CD4-positive, alpha-beta T cell treated with Interleukin-21 for 1 hour (primary cell): ENCODE measurements around the gene TESMIN.

Experiments used
- DNase-seq: peaks from one replicate; pipeline ENCODE4 v3.0.0-alpha.2; 2020

TESMIN gene, protein sequence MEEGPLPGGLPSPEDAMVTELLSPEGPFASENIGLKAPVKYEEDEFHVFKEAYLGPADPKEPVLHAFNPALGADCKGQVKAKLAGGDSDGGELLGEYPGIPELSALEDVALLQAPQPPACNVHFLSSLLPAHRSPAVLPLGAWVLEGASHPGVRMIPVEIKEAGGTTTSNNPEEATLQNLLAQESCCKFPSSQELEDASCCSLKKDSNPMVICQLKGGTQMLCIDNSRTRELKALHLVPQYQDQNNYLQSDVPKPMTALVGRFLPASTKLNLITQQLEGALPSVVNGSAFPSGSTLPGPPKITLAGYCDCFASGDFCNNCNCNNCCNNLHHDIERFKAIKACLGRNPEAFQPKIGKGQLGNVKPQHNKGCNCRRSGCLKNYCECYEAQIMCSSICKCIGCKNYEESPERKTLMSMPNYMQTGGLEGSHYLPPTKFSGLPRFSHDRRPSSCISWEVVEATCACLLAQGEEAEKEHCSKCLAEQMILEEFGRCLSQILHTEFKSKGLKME

DNA sequence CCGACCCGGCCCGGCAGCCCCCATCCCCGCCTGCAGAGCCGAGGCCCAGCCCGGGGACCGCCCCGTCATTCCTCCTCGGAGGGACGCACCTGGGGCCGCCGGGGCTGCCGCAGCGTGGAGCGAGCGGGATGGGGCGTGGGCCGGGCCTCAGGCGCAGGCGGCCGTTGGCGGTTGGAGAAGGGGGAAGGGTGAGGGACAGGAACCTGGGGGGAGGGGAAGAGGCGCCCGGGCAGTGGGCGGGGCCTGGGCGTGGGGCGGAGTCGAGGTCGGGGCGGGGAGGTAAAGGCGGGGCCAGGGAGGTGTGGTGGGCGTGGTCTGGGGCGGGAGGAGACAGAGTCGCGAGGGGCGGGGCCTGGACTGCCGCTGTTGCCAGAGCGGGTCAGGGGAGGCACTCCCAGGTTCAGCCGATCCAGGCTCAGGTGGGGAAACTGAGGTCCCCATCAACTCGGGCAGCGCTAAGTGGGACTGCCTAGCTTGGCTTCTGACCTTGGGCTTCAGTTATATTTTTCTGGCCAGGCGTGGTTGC, at the start of gene TESMIN:
Gene TESMIN, minus strand, starts transcription at position 190 of the 526 bp plus-strand sequence. CDS start 860 bp downstream, outside the sequence.
- DNase-seq, result peak; percentile 92

DNA sequence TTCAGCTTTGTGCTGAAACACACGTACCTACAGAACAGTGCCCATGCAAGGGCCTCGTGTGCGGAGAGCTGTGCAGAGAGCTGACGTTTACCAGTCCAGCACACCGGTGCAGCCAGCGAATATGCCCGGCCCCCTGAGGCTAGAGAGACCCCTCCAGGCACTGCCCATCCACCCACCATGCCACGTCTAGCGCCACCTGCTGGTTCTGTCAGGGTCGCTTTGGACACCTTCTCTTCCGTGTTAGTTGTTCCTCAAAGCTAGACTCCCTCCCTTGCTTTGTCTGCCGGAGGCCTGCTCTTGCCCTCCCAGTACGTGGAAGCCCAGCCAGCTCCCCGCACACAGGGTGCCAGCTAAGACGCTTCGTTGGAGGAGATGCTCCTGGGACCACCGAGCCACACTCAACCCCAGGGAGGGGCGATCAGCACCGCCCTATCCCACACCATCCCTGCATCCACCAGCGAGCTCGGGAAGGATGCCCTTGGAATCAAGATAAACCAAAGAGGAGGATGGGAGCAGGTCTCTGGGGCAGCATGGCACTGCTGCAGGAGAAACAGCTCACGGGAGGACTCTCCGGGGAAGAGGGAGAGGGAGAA, 47.0 kb upstream of the TESMIN start:
- DNase-seq, result peak; percentile 40

DNA sequence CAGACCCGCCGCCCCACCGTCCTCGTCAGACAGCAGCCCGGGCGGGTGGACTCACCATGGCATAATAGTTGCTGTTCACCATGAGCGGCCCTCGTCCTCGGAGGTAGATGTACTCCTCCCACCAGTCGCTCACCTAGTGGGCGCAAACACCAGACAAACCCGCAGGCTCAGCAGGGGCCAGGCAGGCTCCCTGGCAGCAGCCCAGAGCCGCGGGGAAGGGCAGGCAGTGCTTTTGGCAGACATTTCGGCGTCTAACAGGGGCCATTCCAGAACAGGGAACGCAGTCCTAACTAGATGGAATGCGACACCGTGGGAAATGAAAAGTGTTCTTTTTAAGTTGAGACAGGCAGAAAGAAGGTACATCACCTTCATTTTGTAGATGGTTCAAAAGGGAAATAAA, 45.5 kb upstream of the TESMIN start:
- DNase-seq, result no peak

DNA sequence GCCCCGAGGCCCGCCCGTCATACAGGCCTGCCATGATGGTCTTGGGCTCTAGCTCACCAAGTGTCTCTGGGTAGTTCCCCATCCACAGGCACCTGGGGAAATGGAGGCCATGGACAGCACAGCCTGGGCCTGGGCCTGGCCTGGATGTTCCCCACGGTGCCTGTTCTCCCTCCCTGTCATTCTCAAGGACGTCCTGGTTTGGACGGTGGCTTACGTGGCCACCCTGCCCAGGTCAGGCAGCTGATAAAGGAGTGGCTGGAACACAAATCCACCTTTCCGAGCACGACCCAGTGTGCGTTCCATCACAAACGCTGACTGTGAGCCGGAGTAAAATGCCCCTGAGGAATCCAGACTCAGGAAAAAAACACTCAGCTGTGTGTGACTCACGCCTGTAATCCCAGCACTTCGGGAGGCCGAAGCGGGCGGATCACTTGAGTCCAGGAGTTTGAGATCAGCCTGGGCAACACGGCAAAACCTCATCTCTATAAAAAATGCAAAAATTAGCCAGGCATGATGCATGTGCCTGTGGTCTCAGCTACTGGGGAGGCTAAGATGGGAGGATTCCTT, 41.2 kb upstream of the TESMIN start:
- no peak for DNase-seq

DNA sequence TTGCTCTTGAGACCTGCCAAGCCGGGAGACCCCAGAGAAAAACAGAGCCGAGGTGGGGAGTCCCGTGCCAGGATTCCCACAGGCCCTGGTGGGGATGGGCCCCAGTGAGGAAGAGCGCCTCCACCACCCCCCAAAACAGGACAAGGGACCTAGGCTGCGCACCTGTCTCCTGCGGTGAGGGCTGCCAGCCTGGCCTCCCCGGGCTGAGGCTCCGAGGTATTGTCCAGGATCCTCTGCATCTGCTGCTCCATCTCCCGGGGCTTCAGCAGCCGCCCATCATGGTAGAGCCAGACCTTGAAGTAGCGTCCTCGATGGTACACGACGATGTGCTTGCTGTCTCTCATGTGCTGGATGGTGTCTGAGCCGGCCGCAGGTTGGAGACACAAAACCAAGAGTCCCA, 33.3 kb upstream of the TESMIN start:
- DNase-seq, result no peak

DNA sequence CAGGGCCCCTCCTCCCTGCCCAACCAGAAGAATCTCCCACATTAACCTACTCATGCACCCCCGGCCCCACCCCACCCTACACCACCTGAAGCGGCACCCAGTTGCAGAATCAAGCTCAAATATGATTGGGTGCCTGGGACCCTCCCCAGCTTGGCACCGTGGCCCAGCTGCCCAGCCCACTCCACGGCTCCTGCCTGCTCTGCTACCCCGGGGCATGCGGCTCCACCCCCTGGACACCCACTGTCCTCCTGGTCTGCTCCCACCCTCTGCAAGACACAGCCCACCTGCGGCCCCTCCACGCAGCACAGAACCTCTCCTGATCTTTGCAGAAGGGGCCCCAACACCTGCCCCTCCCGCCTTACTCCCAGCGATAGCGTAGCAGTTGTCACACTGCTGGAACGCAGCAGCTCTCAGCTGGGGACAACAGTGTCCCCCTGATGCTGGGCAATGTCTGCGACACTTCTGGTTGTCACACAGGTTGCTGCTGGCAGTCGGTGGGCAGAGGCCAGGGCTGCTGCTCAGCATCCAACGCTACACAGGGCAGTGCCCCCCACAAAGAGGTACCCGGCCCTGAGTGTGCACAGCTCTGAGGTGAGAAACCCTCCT, 32.0 kb upstream of the TESMIN start:
- DNase-seq, result no peak

DNA sequence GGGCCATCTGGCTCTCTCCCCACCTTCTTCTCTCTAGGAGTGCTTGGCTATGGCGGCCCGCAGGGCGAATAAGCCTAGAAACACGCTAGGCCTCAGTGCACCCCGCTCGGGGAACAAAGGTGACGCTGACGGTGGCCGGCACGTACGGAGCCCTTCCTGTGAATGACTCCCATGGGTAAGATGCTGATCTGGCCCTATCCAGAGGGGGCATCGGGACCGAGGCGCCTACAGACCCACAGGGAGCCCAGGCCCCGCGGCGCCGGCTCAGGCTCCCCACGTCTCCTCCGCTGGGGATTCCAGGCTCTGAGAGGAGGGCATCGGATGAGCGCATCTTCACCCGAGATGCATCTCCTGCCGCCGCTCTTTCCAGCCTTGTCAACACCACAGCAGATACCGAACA, 31.4 kb upstream of the TESMIN start:
- no peak for DNase-seq

DNA sequence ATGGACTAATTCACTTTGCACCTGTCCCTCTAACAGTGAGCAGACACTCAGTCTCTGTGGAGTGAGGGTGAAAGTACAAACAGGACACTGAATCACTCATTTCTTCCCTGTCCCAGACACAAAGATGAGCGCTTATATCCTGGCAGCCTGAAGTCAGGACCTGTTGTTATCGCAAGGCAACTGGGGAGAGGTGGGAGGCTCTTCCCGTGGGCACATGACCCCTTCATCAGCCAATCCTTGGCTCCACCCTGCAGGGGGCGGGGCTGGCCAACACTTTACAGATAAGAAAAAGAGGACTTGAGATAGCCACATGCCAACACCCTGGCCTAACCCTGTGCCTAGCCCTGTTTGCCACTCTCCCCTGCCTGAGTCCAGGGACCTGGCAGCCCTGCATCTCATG, 29.5 kb upstream of the TESMIN start:
- no peak for DNase-seq

DNA sequence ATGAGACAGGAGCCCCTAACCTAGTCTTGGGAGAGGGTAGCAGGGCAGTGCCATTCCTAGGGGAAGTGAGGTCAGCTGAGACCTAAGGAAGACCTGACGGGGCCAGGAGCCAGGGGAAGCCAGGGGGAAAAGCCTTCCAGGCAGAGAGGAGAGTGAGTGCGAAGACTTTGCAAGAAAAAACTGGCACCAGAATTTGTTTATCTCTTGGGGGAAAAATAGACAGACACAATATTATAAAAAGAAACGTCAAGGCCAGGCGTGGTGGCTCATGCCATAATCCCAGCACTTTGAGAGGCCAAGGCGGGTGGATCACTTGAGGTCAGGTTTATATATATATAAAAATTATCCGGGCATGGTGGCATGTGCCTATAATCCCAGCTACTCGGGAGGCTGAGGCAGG, 26.9 kb upstream of the TESMIN start:
- DNase-seq, result no peak

DNA sequence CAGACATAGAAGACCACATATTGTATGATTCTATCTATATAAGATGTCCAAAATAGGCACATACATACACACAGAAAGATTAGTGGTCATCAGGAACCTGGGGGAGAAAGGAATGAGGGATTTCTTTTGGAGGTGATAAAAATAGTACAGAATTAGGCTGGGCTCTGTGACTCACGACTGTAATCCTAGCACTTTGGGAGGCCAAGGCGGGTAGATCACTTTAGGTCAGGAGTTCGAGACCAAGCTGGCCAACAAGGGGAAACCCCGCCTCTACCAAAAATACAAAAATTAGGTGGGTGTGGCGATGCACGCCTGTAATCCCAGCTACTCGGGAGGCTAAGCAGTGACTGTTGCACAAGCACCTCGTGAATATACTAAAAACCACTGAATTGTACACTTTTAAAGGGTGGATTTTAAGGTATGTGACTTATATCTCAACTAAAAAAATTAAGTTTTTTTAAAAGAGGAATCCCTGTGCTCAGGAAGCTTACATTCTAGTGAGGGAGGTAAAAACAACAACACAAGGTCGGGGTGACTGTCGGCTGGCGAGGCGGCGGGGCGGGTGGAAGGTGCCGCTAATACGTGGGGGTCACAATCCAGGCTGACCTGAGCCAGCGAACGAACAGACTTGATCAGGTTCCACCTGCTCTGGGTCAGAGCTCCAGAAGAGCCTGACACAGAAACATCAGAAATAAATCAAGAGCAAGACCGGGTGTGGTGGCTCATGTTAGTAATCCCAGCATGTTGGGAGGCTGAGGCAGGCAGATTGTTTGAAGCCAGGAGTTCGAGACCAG, 25.3 kb upstream of the TESMIN start:
- DNase-seq, result no peak

DNA sequence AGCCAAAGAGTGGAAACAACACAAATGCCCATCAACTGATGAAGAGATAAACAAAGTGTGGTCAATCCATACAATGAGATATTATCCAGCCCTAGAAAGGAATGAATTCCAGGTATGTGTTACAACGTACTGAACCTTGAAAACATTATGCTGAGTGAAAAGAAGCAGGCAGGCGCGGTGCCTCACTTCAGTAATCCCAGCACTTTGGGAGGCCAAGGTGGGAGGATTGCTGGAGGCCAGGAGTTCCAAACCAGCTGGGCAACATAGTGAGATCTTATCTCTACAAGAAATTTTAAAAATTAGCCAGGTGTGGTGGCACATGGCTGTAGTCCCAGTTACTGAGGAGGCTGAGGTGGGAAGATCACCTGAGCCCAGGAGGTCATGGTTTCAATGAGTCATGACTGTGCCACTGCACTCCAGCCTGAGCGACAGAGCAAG, 24.6 kb upstream of the TESMIN start:
- no peak for DNase-seq

DNA sequence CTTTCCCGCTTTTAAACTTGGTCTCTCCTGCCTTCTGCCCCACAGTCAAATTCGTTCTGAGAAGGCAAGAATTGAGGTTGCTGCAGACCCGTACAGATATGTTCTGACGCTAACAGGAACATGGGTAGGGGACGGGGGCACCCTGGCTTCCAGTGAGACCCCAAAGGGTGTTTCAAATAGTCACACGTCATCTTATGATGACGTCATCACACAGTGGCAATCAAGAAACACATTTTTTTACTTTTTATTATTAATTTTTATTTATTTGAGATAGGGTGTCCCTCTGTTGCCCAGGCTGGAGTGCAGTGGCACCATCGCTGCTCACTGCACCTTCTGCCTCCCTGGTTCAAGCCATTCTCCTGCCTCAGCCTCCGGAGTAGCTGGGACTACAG, 22.9 kb upstream of the TESMIN start:
- no peak for DNase-seq

DNA sequence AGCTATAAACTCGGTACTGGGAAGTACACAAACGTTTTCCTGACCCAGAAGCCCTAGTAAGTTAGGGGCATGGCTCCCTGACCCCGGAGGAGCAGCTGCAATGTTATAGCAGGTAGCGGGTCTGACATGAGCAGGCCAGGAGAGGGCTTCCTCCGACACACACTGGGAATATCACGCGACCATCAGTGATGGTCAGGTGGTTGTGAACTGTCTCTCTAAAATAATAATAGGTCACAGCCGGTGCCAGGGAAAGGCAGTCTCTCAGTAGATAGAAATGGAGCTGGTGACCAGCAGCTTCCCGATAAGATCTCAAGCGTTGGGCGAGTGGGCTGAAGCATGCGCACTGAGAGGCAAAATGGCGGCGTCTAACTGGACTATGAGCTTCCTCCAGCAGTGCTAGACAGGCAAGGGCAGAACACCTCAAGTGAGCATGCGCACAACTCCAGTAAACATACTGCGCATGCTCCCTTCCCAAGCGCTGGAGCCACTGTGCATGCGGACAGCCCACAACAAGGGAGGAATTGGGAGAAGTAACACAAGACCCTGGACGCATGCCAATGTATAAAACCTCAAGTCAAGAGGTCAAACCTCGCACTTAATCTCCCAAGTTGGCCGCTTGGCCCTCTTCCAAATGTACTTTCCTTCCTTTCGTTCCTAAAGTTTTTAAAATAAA, 22.3 kb upstream of the TESMIN start:
- no peak for DNase-seq

DNA sequence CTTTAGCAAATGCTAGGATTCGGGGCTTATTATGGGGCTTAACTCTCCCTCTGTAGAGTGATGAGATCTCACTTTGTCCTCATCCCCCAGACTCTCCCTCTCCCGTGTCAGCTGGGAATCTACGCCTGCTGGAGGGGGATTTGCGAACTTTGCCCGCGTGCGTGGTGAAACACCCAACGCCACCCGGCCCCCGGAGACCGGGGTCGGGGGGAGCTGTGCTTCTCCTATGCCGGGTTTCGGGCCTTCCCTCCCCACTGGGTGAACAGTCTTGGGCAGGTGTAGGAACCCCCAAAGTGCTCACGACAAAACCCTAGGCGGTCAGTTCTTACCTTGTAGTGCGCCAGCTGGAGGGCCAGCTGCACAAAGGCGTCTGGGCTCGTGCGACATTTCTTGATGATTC, 21.6 kb upstream of the TESMIN start:
- DNase-seq, result no peak

DNA sequence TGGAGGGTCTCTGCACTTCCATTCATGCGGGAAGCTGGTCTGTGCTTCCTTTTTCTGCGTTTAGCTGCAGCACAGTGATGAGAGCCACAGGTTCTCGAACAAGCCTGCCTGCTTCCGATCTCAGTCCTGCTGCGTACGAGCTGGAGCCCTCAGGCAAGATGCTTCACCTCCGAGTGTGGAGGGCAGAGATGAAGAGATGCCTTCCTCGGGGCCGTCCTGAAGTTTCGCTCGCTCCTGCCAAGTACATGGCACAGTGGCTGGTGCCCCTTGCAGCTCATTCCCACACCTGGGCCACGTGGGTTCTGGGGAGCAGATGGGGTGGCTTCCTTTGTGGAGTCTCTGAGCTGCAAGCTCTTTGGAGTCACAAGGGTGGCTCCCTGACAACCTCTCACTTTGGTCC, 19.5 kb upstream of the TESMIN start:
- no peak for DNase-seq

DNA sequence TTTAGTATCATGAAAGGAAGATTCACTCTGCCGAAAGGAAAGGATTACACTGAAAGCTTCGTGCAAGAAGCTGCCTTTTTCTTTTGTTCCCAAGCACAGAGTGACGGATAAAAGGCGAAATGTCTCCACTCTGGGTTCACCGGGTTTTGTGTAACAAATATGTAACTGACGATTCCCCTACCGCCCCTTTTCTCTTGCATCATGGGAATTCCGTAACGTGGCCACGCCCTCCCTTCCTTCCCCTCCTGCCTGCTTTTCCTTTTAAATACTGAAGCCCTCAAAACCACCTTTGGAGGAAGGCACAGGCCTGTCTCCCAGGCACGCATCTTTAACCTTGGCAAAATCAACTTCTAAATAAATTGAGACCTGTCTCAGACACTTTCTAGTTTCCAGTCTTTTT, 16.4 kb upstream of the TESMIN start:
- no peak for DNase-seq

DNA sequence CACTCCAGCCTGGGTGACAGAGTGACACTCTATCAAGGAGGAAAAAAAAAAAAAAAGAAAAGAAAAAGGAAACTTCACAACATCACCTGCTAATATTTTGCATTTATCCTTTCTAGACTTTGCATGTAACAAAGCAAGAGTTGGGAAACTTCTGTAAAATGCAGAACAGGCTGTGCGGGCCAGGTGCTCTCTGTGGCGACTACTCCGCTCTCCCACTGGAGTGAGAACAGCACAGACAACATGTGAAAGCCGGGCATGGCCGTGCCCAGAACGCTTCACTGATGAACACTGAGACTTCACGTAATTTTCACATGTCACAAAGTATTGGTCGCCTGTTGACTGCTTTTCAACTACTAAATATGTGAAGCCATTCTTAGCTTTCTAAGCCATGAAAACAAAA, 15.5 kb upstream of the TESMIN start:
- no peak for DNase-seq

DNA sequence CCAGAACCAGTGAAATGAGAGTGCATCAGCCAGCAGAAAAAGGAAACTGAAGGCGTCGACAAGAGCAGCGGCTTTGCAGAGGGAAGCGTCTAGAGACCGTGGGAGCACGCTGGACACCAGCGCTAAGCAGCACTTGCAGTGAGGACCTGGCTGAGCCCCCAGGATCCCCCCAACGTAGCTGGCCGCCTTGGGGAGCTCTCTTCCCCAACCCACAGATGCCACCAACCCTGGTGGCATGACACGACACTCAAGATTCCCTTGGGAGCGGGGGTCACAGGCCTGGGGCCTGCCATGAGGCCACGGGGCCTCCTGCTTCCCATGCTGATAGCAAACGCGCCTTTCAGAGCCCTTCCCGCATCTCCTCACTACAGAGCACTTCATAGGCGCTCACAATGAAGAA, 13.4 kb upstream of the TESMIN start:
- no peak for DNase-seq

DNA sequence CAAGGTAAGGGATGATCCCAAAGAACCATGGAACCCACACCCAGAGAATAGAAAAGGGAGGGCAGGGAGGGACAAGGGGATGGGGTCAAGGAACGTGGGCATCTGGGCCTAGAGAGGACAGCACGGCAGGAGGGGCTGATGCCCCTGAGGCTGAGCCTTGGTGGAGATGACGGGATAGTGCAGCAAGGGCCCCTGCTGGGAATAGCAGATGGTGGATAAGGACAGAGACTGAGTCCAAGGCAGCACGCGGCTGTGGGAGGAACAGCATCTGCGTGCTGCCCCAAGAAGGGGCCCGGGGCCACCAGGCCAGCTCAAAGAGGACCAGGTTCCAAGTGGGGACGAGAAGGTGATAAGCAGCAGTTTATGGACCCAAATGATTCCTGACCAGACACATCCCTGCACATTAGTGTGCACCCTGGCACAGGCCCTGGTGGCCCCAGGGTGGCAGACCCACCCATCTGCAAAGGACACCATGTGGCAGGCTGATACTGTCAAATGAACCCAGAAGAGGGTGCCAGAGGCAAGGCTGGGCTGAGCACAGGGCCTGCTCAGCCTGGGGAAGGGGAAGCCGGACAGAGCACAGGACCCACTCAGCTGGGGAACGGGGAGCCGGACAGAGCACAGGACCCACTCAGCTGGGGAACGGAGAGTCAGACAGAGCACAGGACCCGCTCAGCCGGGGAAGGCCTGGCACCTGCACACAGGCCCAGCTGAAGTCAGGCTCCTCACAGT, 12.8 kb upstream of the TESMIN start:
- DNase-seq, result no peak

DNA sequence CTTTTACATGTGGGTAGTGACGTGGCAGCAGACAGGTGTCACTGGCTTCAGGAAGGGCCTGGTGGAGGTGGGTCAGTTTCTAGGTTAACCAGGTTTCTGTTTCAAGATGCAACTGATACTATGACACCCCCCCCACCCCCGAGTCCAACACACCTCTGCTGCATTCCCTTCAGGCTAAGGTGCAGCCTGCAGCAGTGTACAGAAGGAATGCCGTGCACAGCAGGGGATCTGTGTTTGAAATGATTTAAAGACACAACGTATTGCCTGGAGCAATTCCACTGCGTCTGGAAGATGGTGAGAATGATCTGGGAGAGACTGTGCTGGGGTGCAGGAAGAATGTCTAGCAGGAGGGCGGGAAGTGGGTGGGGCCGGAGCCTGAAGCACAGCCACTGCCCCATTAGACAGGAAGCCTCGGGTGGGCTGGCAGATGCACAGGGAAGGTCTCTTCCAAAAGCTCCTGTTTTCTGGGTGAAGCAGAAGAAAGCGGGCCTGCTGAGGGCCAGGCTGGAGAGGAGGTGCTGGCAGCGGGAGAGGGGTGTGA, 11.9 kb upstream of the TESMIN start:
- no peak for DNase-seq

DNA sequence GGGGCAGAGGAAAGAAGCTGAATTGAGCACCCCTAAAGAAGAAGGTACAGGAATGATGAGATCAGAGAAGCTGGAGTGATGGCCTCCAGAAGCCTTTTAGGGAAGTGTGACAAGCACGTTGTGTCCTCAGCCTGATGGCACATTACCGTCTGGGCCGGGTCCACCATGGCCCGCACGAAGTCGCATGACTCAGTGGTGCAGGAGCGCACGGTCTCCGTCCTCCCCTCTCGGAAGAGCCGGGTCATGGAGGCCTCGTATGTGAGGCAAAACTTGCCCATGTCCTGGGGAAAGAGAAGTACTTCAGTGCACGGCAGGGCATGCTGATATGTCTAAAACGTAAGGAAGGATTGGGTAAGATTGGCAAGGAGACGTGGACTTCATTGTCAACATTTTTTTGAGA, 11.2 kb upstream of the TESMIN start:
- no peak for DNase-seq
